Keratinocyte (primary cell): ENCODE measurements around the gene ST8SIA4. TPM values are rescaled to one million over a fixed set of nuclear protein-coding genes. Genes with fewer than 3 reads are reported as not detected.

ENCODE experiments used
- DNase-seq: peaks from one replicate; pipeline ENCODE4 v3.0.0-alpha.2; 2011; ENCODE audit warnings: low read depth, missing footprints, low spot score
- FAIRE-seq: peaks from 2 replicates; lab custom pipeline; 2011; peaks lifted over from hg19 to GRCh38; lab: Jason Lieb, UNC
- H2AFZ ChIP-seq: 2 replicates; pipeline ENCODE4 v1.6.0; 2012; ENCODE audit warnings: low read length, control low read depth, inconsistent platforms; ENCODE audit not compliant: control insufficient read depth
- H3K27ac ChIP-seq: 2 replicates; pipeline ENCODE4 v1.5.1; 2011; ENCODE audit warnings: low read length; ENCODE audit not compliant: control insufficient read depth, insufficient read depth
- H3K27me3 ChIP-seq: 3 replicates; pipeline ENCODE4 v1.6.0; 2011; ENCODE audit warnings: low read length; ENCODE audit not compliant: control insufficient read depth, insufficient read depth; ENCODE audit errors: extremely low read depth
- H3K36me3 ChIP-seq, 2 experiments: 2 replicates in 1 of 2; 3 replicates in 1 of 2; pipeline ENCODE4 v1.5.1; 2011; ENCODE audit warnings: low read length in 2 of 2, mild to moderate bottlenecking in 1 of 2; ENCODE audit not compliant: control insufficient read depth in 2 of 2, insufficient read depth in 2 of 2; ENCODE audit errors: extremely low read depth in 1 of 2
- H3K4me1 ChIP-seq: 3 replicates; pipeline ENCODE4 v1.5.1; 2011; ENCODE audit warnings: low read length; ENCODE audit not compliant: control insufficient read depth, insufficient read depth; ENCODE audit errors: extremely low read depth
- H3K4me2 ChIP-seq: 3 replicates; pipeline ENCODE4 v1.6.0; 2011; ENCODE audit warnings: low read depth, low read length; ENCODE audit not compliant: control insufficient read depth, insufficient read depth; ENCODE audit errors: extremely low read depth
- H3K4me3 ChIP-seq, 3 experiments: fragments of 200-600 bp in 1 of 3; sonication (generic) in 1 of 3; 2 replicates in 2 of 3; 3 replicates in 1 of 3; pipeline ENCODE4 v1.5.1; 2011 to 2016; ENCODE audit warnings: low read length in 3 of 3, mild to moderate bottlenecking in 3 of 3, control low read depth in 2 of 3, inconsistent platforms in 1 of 3, low read depth in 1 of 3, mixed read lengths in 1 of 3, mixed run types in 1 of 3, moderate library complexity in 1 of 3; ENCODE audit not compliant: control insufficient read depth in 2 of 3, insufficient read depth in 2 of 3; ENCODE audit errors: extremely low read depth in 1 of 3
- H3K79me2 ChIP-seq: 2 replicates; pipeline ENCODE4 v1.6.0; 2012; ENCODE audit warnings: low read length; ENCODE audit not compliant: control insufficient read depth, insufficient read depth
- H3K9ac ChIP-seq: 3 replicates; pipeline ENCODE4 v1.6.0; 2011; ENCODE audit warnings: low read length; ENCODE audit not compliant: control insufficient read depth, insufficient read depth; ENCODE audit errors: extremely low read depth
- H3K9me1 ChIP-seq: 3 replicates; pipeline ENCODE4 v1.6.0; 2011; ENCODE audit warnings: low read length; ENCODE audit not compliant: control insufficient read depth, insufficient read depth; ENCODE audit errors: extremely low read depth
- H3K9me3 ChIP-seq: 2 replicates; pipeline ENCODE4 v1.5.1; 2012; ENCODE audit warnings: low read depth, low read length; ENCODE audit not compliant: control insufficient read depth
- H4K20me1 ChIP-seq: 3 replicates; pipeline ENCODE4 v1.6.0; 2011; ENCODE audit warnings: low read length; ENCODE audit not compliant: control insufficient read depth, insufficient read depth; ENCODE audit errors: extremely low read depth
- EZH2 ChIP-seq: IDR thresholded peaks from one replicate; pipeline ENCODE4 v1.6.1; 2012; ENCODE audit warnings: inconsistent platforms, mild to moderate bottlenecking, low read length, moderate library complexity
- dilution Hi-C: fragments of 300-500 bp; cut with MboI; formaldehyde crosslinking; loops from one replicate; pipeline ENCODE4 v1.7.0; 2020; ENCODE audit warnings: low sequenced_read_pairs; ENCODE audit not compliant: extremely low pct_ligation_motif_present
- polyA plus RNA-seq, 5 experiments: library from polyadenylated mRNA; depleted of rRNA in 3 of 5; stranded (reverse) in 3 of 5; stranded (forward) in 1 of 5; unstranded in 1 of 5; fragments of >200 nt; gene quantifications; 1 replicate in 1 of 5; 2 replicates in 3 of 5; 3 replicates in 1 of 5; pipeline versions ENCODE4 v1.2.1 to v1.2.3, GENCODE V29; 2011 to 2012; ENCODE audit warnings: missing spikeins in 2 of 5, low read depth in 1 of 5, low replicate concordance in 1 of 5
- TF ChIP-seq, protein P1 (sequence below), 3 experiments: IDR thresholded peaks in 1 of 3; conservative IDR thresholded peaks in 1 of 3; optimal IDR thresholded peaks in 1 of 3; 2 replicates in 2 of 3; 3 replicates in 1 of 3; pipeline versions ENCODE3 to v1.5.1; 2011; ENCODE audit warnings: low read length in 3 of 3, mild to moderate bottlenecking in 3 of 3, moderate library complexity in 2 of 3, control low read depth in 1 of 3, inconsistent platforms in 1 of 3; ENCODE audit not compliant: insufficient read depth in 2 of 3; ENCODE audit errors: extremely low read depth in 1 of 3

The ST8SIA4 gene
- polyA plus RNA-seq, 1 donor (not counting 4 experiments of a cell fraction or from before 2014, with no cell fraction given) = 0.43 TPM

DNA sequence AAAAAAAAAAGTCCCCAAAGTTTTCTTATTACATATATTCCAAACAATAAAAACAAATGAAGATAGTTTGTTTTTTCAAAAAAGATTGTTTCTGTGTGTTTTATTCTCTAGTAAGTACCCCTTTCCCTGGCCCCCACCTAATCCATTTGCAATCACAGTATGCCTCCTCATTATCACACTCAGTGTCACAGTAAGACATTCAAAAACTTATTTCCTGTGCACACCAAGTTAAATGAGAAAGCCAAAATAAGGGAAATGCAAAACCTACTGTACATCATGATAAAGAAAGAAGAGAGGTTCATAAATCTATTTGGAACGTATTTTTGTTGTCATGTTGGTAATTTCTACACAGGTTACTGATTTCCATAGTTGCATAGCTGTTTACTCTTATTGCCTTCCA is 62.3 kb downstream of the ST8SIA4 start:
- peak overlapping the region; percentile 40 for H3K4me2 ChIP-seq
- H3K4me1 ChIP-seq = peaks cover 16% of the 10 kb centered on the region
- no peak overlapping the region for H3K4me3 ChIP-seq
- H3K9me3 ChIP-seq = no peaks in the 10 kb centered on the region
- H4K20me1 ChIP-seq = no peaks in the 10 kb centered on the region
- no peaks in the 10 kb centered on the region for H3K9me1 ChIP-seq
- dilution Hi-C loops = no loop called here
- no peaks in the 10 kb centered on the region for H3K27me3 ChIP-seq
- H3K79me2 ChIP-seq = no peaks in the 10 kb centered on the region
- H3K36me3 ChIP-seq = no peaks in the 10 kb centered on the region
- FAIRE-seq (no peak), DNase-seq (no peak)
- TF ChIP-seq, protein P1, sequence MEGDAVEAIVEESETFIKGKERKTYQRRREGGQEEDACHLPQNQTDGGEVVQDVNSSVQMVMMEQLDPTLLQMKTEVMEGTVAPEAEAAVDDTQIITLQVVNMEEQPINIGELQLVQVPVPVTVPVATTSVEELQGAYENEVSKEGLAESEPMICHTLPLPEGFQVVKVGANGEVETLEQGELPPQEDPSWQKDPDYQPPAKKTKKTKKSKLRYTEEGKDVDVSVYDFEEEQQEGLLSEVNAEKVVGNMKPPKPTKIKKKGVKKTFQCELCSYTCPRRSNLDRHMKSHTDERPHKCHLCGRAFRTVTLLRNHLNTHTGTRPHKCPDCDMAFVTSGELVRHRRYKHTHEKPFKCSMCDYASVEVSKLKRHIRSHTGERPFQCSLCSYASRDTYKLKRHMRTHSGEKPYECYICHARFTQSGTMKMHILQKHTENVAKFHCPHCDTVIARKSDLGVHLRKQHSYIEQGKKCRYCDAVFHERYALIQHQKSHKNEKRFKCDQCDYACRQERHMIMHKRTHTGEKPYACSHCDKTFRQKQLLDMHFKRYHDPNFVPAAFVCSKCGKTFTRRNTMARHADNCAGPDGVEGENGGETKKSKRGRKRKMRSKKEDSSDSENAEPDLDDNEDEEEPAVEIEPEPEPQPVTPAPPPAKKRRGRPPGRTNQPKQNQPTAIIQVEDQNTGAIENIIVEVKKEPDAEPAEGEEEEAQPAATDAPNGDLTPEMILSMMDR (optimal IDR thresholded peaks at IDR 0.05 in 1 of 3, IDR thresholded peaks at IDR 0.05 in 1 of 3, conservative IDR thresholded peaks at IDR 0.05 in 1 of 3; ENCODE audit: extremely low read depth in 1 of 3, insufficient read depth in 2 of 3, low read length in 3 of 3) = no peak
- TF ChIP-seq EZH2 = no peak
- H2AFZ ChIP-seq = no peak overlapping the region
- H3K27ac ChIP-seq = peak overlapping the region; percentile 51
- H3K9ac ChIP-seq = no peak overlapping the region

DNA sequence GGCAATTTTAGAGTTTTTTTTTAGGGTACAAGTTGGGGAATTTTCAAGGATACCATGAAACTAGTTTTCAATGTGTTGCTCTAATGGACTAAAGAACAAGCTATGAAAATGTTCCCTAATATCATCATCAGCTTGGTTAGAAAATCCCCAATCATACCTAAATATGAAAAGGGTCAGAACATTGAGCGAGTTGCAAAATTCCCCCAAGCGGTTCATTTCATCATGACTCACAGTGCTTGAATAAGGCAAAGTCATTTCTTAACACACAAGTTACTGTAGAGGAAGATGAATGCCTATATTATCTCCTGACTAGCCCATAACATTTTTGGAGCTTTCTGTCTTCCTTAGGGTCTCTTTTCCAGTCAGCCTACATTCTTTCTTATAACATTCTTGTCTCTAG is 62.7 kb downstream of the ST8SIA4 start:
- no peak overlapping the region for H2AFZ ChIP-seq
- peak overlapping the region; percentile 51 for H3K27ac ChIP-seq
- FAIRE-seq (peak; percentile 85), DNase-seq (no peak)
- no peak overlapping the region for H3K9ac ChIP-seq
- no peaks in the 10 kb centered on the region for H3K9me1 ChIP-seq
- no peaks in the 10 kb centered on the region for H3K36me3 ChIP-seq
- H3K9me3 ChIP-seq = no peaks in the 10 kb centered on the region
- peak overlapping the region; percentile 40 for H3K4me2 ChIP-seq
- no peaks in the 10 kb centered on the region for H4K20me1 ChIP-seq
- TF ChIP-seq EZH2 = no peak
- TF ChIP-seq, protein P1 (optimal IDR thresholded peaks at IDR 0.05 in 1 of 3, IDR thresholded peaks at IDR 0.05 in 1 of 3, conservative IDR thresholded peaks at IDR 0.05 in 1 of 3; ENCODE audit: extremely low read depth in 1 of 3, insufficient read depth in 2 of 3, low read length in 3 of 3) = no peak
- H3K27me3 ChIP-seq = no peaks in the 10 kb centered on the region
- H3K4me1 ChIP-seq = peaks cover 16% of the 10 kb centered on the region
- no peaks in the 10 kb centered on the region for H3K79me2 ChIP-seq
- H3K4me3 ChIP-seq = no peak overlapping the region
- dilution Hi-C loops = no loop called here
